ENCODE data around the gene GRAMD4.

DNA sequence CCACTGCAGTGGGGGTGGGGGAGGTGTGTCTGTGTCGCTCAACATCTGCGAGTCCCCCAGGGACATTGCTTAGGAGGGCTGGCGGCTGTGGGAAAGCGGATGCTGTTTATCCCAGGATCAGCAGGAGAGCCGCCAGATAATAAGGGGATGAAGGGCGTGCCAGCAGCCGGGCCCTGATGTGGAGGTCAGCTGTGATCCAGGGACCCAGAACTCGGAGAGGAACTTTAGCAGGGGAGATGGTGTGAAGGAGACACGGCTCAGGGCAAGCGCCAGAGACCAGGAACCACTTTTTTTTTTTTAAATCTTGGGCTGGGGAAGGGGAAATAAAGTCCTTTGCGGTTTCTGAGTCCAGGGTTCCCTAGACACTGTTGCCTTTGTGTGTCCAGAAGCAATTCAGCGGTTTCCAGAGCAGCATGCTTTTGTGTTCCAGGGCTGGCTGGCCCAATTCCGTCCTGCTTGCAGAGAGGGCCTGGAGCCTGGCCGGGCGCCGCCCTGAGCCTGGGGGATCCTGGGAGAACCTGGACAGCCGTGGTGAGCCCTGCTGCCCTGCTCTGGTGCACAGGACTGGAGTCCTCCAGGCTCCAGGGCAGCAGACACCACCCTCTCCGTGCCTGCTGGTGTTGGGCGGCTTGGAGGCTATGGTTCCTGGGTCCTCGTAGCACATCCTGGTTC, at the start of gene GRAMD4:
- TF ChIP-seq, protein P1, sequence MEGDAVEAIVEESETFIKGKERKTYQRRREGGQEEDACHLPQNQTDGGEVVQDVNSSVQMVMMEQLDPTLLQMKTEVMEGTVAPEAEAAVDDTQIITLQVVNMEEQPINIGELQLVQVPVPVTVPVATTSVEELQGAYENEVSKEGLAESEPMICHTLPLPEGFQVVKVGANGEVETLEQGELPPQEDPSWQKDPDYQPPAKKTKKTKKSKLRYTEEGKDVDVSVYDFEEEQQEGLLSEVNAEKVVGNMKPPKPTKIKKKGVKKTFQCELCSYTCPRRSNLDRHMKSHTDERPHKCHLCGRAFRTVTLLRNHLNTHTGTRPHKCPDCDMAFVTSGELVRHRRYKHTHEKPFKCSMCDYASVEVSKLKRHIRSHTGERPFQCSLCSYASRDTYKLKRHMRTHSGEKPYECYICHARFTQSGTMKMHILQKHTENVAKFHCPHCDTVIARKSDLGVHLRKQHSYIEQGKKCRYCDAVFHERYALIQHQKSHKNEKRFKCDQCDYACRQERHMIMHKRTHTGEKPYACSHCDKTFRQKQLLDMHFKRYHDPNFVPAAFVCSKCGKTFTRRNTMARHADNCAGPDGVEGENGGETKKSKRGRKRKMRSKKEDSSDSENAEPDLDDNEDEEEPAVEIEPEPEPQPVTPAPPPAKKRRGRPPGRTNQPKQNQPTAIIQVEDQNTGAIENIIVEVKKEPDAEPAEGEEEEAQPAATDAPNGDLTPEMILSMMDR (IDR thresholded peaks at IDR 0.05; ENCODE audit: low read depth, low read length, poor library complexity, severe bottlenecking) = no peak
- no peak for TF ChIP-seq EZH2phosphoT487 (IDR thresholded peaks at IDR 0.05; ENCODE audit: borderline replicate concordance, low read length)
